H1 (cell line): ENCODE data around the gene DEGS2. TPM values are rescaled to one million over a fixed set of nuclear protein-coding genes. Genes with fewer than 3 reads are reported as not detected.

Experiments
- CTCF ChIA-PET: fragments of 300-600 bp; sonication (Branson Sonifier 250); formaldehyde crosslinking; loops from one replicate; lab custom pipeline; 2021; ENCODE audit not compliant: partially characterized antibody; lab: Charles Lee
- POLR2A ChIA-PET: fragments of 300-600 bp; sonication (Branson Sonifier 250); formaldehyde crosslinking; loops from one replicate; lab custom pipeline; 2021; ENCODE audit warnings: inconsistent platforms; ENCODE audit not compliant: partially characterized antibody; lab: Charles Lee
- DNase-seq, 2 experiments: peaks; one replicate each; pipeline versions ENCODE4 v3.0.0 to v3.0.0-alpha.2; 2010 to 2022; ENCODE audit warnings: low spot score in 2 of 2, low read depth in 1 of 2, mixed read lengths in 1 of 2
- FAIRE-seq: peaks from 2 replicates; lab custom pipeline; 2011; peaks lifted over from hg19 to GRCh38; lab: Jason Lieb, UNC
- H2AFZ ChIP-seq: 2 replicates; pipeline ENCODE4 v1.8.1; 2012; ENCODE audit warnings: low read length, inconsistent platforms
- H2AK5ac ChIP-seq: 2 replicates; pipeline ENCODE4 v1.6.1; 2013; ENCODE audit warnings: low read depth, low read length
- H2BK120ac ChIP-seq: replicated peaks from 2 replicates; pipeline ENCODE3; 2013; ENCODE audit warnings: low read depth, low read length, inconsistent platforms
- H2BK12ac ChIP-seq: 2 replicates; pipeline ENCODE4 v1.6.1; 2013; ENCODE audit warnings: low read depth, low read length
- H2BK15ac ChIP-seq: 2 replicates; pipeline ENCODE4 v1.6.1; 2013; ENCODE audit warnings: low read length
- H2BK20ac ChIP-seq: 2 replicates; pipeline ENCODE4 v1.6.1; 2013; ENCODE audit warnings: low read length
- H2BK5ac ChIP-seq: 2 replicates; pipeline ENCODE4 v1.6.1; 2013; ENCODE audit warnings: low read depth, low read length
- H3K14ac ChIP-seq: 2 replicates; pipeline ENCODE4 v1.6.1; 2013; ENCODE audit warnings: inconsistent platforms; ENCODE audit not compliant: insufficient read length
- H3K18ac ChIP-seq: 2 replicates; pipeline ENCODE4 v1.6.1; 2013; ENCODE audit warnings: low read length; ENCODE audit errors: extremely low read depth
- H3K23ac ChIP-seq: 2 replicates; pipeline ENCODE4 v1.6.1; 2013; ENCODE audit warnings: inconsistent platforms; ENCODE audit not compliant: insufficient read length
- H3K23me2 ChIP-seq: 2 replicates; pipeline ENCODE4 v1.6.1; 2013; ENCODE audit warnings: low read depth, low read length
- H3K27ac ChIP-seq: 2 replicates; pipeline ENCODE4 v1.6.1; 2011; ENCODE audit warnings: low read depth, low read length, inconsistent platforms
- H3K27me3 ChIP-seq, 4 experiments: replicated peaks in 1 of 4; 1 replicate in 1 of 4; 2 replicates in 3 of 4; pipeline versions ENCODE4 v1.6.1 to v1.8.1; 2011 to 2013; ENCODE audit warnings: low read length in 3 of 4, mild to moderate bottlenecking in 3 of 4, inconsistent platforms in 2 of 4, mixed read lengths in 2 of 4, moderate library complexity in 1 of 4; ENCODE audit not compliant: control insufficient read depth in 3 of 4, insufficient read depth in 3 of 4; ENCODE audit errors: extremely low read depth in 1 of 4
- H3K36me3 ChIP-seq, 4 experiments: 2 replicates each; pipeline versions ENCODE4 v1.6.1 to v1.8.1; 2011 to 2013; ENCODE audit warnings: mild to moderate bottlenecking in 4 of 4, low read length in 3 of 4, moderate library complexity in 2 of 4, control low read depth in 1 of 4, inconsistent platforms in 1 of 4; ENCODE audit not compliant: insufficient read depth in 4 of 4, control insufficient read depth in 2 of 4
- H3K4ac ChIP-seq: replicated peaks from 2 replicates; pipeline ENCODE3; 2013; ENCODE audit warnings: low read length, low read depth, mixed read lengths, inconsistent platforms; ENCODE audit not compliant: insufficient read length
- H3K4me1 ChIP-seq, 4 experiments: replicated peaks in 1 of 4; 1 replicate in 1 of 4; 2 replicates in 3 of 4; pipeline versions ENCODE4 v1.6.1 to v1.8.1; 2011 to 2013; ENCODE audit warnings: low read length in 3 of 4, inconsistent platforms in 2 of 4, mixed read lengths in 1 of 4; ENCODE audit not compliant: insufficient read depth in 4 of 4, control insufficient read depth in 3 of 4
- H3K4me2 ChIP-seq, 2 experiments: 2 replicates each; pipeline versions ENCODE4 v1.6.1 to v1.8.1; 2011 to 2013; ENCODE audit warnings: low read depth in 2 of 2, low read length in 2 of 2, control low read depth in 1 of 2, inconsistent platforms in 1 of 2, mild to moderate bottlenecking in 1 of 2; ENCODE audit not compliant: insufficient read depth in 1 of 2
- H3K4me3 ChIP-seq, 4 experiments: fragments of 200-600, 300-600 bp in 1 of 4; sonication (generic), shearing (Covaris generic), sonication (Bioruptor Twin) in 1 of 4; 2 replicates each; pipeline versions ENCODE4 v1.5.1 to v1.8.1; 2011 to 2016; ENCODE audit warnings: low read length in 4 of 4, low read depth in 3 of 4, control low read depth in 2 of 4, inconsistent platforms in 2 of 4, mild to moderate bottlenecking in 2 of 4, mixed read lengths in 1 of 4, moderate library complexity in 1 of 4; ENCODE audit not compliant: insufficient read depth in 2 of 4; ENCODE audit errors: extremely low read depth in 1 of 4
- H3K56ac ChIP-seq: replicated peaks from 2 replicates; pipeline ENCODE3; 2013; ENCODE audit warnings: low read depth, mild to moderate bottlenecking, mixed read lengths, low read length, inconsistent platforms; ENCODE audit not compliant: insufficient read length
- H3K79me1 ChIP-seq: 2 replicates; pipeline ENCODE4 v1.6.1; 2013; ENCODE audit warnings: low read depth, low read length, control low read depth
- H3K79me2 ChIP-seq, 2 experiments: 2 replicates each; pipeline versions ENCODE4 v1.6.1 to v1.8.1; 2012 to 2013; ENCODE audit warnings: low read length in 2 of 2, mild to moderate bottlenecking in 2 of 2, inconsistent platforms in 1 of 2; ENCODE audit not compliant: insufficient read depth in 2 of 2, control insufficient read depth in 1 of 2
- H3K9ac ChIP-seq, 4 experiments: replicated peaks in 1 of 4; 1 replicate in 1 of 4; 2 replicates in 3 of 4; pipeline versions ENCODE4 v1.6.1 to v1.8.1; 2011 to 2013; ENCODE audit warnings: low read depth in 3 of 4, low read length in 3 of 4, control low read depth in 2 of 4, mild to moderate bottlenecking in 2 of 4, moderate library complexity in 2 of 4, inconsistent platforms in 1 of 4; ENCODE audit errors: extremely low read depth in 1 of 4
- H3K9me3 ChIP-seq, 2 experiments: 2 replicates each; pipeline versions ENCODE4 v1.6.1 to v1.8.1; 2012 to 2013; ENCODE audit warnings: mild to moderate bottlenecking in 2 of 2, moderate library complexity in 2 of 2, control low read depth in 1 of 2, inconsistent platforms in 1 of 2, low read depth in 1 of 2, low read length in 1 of 2, mixed read lengths in 1 of 2; ENCODE audit not compliant: insufficient read depth in 2 of 2
- H4K20me1 ChIP-seq, 2 experiments: replicated peaks in 1 of 2; 2 replicates each; pipeline versions ENCODE3 to v1.8.1; 2011 to 2013; ENCODE audit warnings: inconsistent platforms in 2 of 2, low read length in 2 of 2, mild to moderate bottlenecking in 1 of 2; ENCODE audit not compliant: insufficient read depth in 2 of 2, control insufficient read depth in 1 of 2
- H4K5ac ChIP-seq: 2 replicates; pipeline ENCODE4 v1.6.1; 2013; ENCODE audit warnings: low read length, low read depth, mixed read lengths, inconsistent platforms; ENCODE audit not compliant: insufficient read length
- H4K8ac ChIP-seq: 2 replicates; pipeline ENCODE4 v1.8.0; 2013; ENCODE audit warnings: mild to moderate bottlenecking, moderate library complexity, low read length, inconsistent platforms; ENCODE audit not compliant: insufficient read depth; ENCODE audit errors: extremely low read depth
- H4K91ac ChIP-seq: replicated peaks from 2 replicates; pipeline ENCODE3; 2013; ENCODE audit warnings: low read length, mixed read lengths, inconsistent platforms; ENCODE audit not compliant: insufficient read length
- EP300 ChIP-seq, 2 experiments: IDR thresholded peaks; 1 replicate in 1 of 2; 2 replicates in 1 of 2; pipeline ENCODE4 v1.6.1; 2011 to 2012; ENCODE audit warnings: low read depth in 2 of 2, low read length in 2 of 2, mild to moderate bottlenecking in 2 of 2, borderline replicate concordance in 1 of 2, inconsistent platforms in 1 of 2, moderate library complexity in 1 of 2
- KDM1A ChIP-seq: fragments of 200-600, 300-600 bp; sonication (generic); IDR thresholded peaks from 2 replicates; pipeline ENCODE4 v1.7.1; 2016; ENCODE audit warnings: mild to moderate bottlenecking, low read length, borderline replicate concordance
- RAD21 ChIP-seq, 2 experiments: IDR thresholded peaks in 1 of 2; conservative IDR thresholded peaks in 1 of 2; 2 replicates each; pipeline ENCODE4 v1.6.1; 2011; ENCODE audit warnings: low read depth in 2 of 2, low read length in 2 of 2, improper control_type of control experiment in 1 of 2, inconsistent platforms in 1 of 2, mild to moderate bottlenecking in 1 of 2, moderate library complexity in 1 of 2
- WGBS, 2 experiments: shearing (Covaris generic) in 1 of 2; methylation state at CpG; one replicate each; pipeline versions ENCODE4 v1.1.6 to v1.1.7; 2013 to 2015; ENCODE audit warnings: low lambda C conversion rate in 2 of 2, mixed read lengths in 2 of 2, inconsistent platforms in 1 of 2, low coverage in 1 of 2, missing lambda C conversion rate in 1 of 2; ENCODE audit not compliant: insufficient replicate concordance in 2 of 2, insufficient coverage in 1 of 2, insufficient read length in 1 of 2; ENCODE audit errors: extremely low coverage in 1 of 2, missing lambda C conversion rate in 1 of 2; 5-methylcytosine and 5-hydroxymethylcytosine counted together
- polyA plus RNA-seq, 7 experiments: library from polyadenylated mRNA; depleted of rRNA in 3 of 7; stranded (reverse) in 5 of 7; unstranded in 2 of 7; fragments of >200 nt in 5 of 7; fragments of 200-250 nt in 2 of 7; gene quantifications; 1 replicate in 5 of 7; 2 replicates in 1 of 7; 4 replicates in 1 of 7; pipeline versions ENCODE4 v1.2.1 to v1.2.3, GENCODE V29; 2011 to 2013; ENCODE audit warnings: missing spikeins in 2 of 7, mixed read lengths in 2 of 7
- total RNA-seq: library from RNA; stranded (reverse); fragmentation: NEBNext Ultra II Directional; extraction: Animal tissue kit (Norgen Biotek cat#: 25700); gene quantifications from 2 replicates; pipeline ENCODE4 v1.2.1, GENCODE V29; 2021

DEGS2 gene
- total and polyA plus RNA-seq, 2 of the 8 experiments (the other 6 are each of a cell fraction or from before 2014, with no cell fraction given) = 0.61 to 0.82 TPM

DNA sequence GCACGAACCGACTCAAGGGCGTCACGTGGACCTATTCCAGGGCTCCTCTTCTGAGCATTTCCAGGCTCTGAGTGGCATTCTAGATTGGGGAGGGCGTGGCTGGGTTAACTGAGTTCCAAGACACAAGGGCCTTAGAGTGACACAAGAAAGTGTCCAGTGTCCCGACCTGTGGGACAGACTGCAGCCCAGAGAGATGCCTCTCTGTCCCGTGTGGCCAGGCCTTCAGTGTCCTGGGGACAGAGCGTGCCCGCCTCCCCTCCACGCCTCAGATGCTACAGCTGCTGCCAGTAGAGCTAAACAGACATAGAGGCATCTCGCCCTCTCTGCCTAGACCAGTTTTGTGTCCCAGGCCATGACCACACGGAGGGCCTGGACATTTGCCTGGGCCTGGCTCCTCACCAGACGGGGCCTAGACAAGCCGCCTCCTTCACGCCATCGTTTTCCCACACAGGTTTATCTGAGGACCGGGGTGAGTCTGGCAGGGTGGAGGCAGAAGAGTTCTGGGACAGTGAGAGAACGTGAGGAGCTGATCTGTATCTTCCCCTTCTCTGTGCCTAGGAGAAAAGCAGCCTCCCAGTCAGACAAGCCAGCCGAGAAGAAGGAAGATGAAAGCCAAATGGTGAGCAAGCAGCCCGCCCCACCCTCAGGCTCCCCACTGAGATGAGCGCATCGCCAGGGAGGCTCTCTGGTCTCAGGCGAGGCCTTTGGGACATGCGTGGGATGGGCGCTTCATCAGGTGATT, 27.1 kb downstream of the DEGS2 start:
- no peak overlapping the region for H2BK120ac ChIP-seq
- H3K4ac ChIP-seq = no peak overlapping the region
- H2BK5ac ChIP-seq = no peak overlapping the region
- ChIA-PET POLR2A (interaction anchor here (0.6 kb wide), 1 partner anchor 349 kb away, joined by 3 read pairs; no protein-coding TSS in a partner anchor), CTCF (interaction anchor here (0.7 to 22.9 kb wide), 8 partner anchors 8 to 194 kb away, joined by 3 to 307 read pairs (median 5); partner anchors contain the start of gene DEGS2)
- H3K23me2 ChIP-seq = no peaks in the 10 kb centered on the region
- H3K27ac ChIP-seq = no peak overlapping the region
- FAIRE-seq (no peak), DNase-seq (no peak)
- 85% methylated on average over 25 of the region's 25 CpGs; no CpG with 5 or more reads in 1 of the 2 experiments for WGBS, 2 experiments
- no peak overlapping the region for H4K5ac ChIP-seq
- no peaks in the 10 kb centered on the region; a peak in 2 of 8 replicates for H3K36me3 ChIP-seq
- no peak overlapping the region for H2BK15ac ChIP-seq
- no peak overlapping the region for H3K23ac ChIP-seq
- H3K56ac ChIP-seq = no peak overlapping the region
- no peak overlapping the region for H3K9ac ChIP-seq
- no peak overlapping the region for H2BK20ac ChIP-seq
- H3K79me1 ChIP-seq = no peaks in the 10 kb centered on the region
- H2AFZ ChIP-seq = no peak overlapping the region
- no peak overlapping the region for H3K18ac ChIP-seq
- H2AK5ac ChIP-seq = no peak overlapping the region
- no peak overlapping the region for H4K8ac ChIP-seq
- H3K4me1 ChIP-seq = peaks cover 0 to 8% (median 6%) of the 10 kb centered on the region in 4 experiments; a peak in 4 of 7 replicates
- H3K79me2 ChIP-seq = no peaks in the 10 kb centered on the region
- H3K4me3 ChIP-seq = no peak overlapping the region
- H2BK12ac ChIP-seq = no peak overlapping the region
- no peaks in the 10 kb centered on the region for H3K27me3 ChIP-seq
- H3K4me2 ChIP-seq = no peak overlapping the region
- H4K91ac ChIP-seq = no peak overlapping the region
- no peaks in the 10 kb centered on the region for H3K9me3 ChIP-seq
- H4K20me1 ChIP-seq = peaks cover 0 to 1% of the 10 kb centered on the region in 2 experiments
- no peak overlapping the region for H3K14ac ChIP-seq
- TF ChIP-seq KDM1A = no peak
- TF ChIP-seq RAD21 (IDR thresholded peaks at IDR 0.05 in 1 of 2, conservative IDR thresholded peaks at IDR 0.05 in 1 of 2; ENCODE audit: low read depth in 2 of 2, low read length in 2 of 2) = no peak
- no peak for TF ChIP-seq EP300 (IDR thresholded peaks at IDR 0.05; ENCODE audit: borderline replicate concordance in 1 of 2, low read depth in 2 of 2, low read length in 2 of 2)
